T1000 (cell line): ENCODE results near the gene FNDC8.
"Not testable (repeated sequence)": the region's sequence is repeated elsewhere in the genome, so short reads cannot be mapped to it uniquely, and the experiment has no call there.

ENCODE experiments used
- DNase-seq: peaks from one replicate; lab custom pipeline; 2025; ENCODE audit warnings: mixed read lengths; lab: John Stamatoyannopoulos, UW

FNDC8 gene

DNA sequence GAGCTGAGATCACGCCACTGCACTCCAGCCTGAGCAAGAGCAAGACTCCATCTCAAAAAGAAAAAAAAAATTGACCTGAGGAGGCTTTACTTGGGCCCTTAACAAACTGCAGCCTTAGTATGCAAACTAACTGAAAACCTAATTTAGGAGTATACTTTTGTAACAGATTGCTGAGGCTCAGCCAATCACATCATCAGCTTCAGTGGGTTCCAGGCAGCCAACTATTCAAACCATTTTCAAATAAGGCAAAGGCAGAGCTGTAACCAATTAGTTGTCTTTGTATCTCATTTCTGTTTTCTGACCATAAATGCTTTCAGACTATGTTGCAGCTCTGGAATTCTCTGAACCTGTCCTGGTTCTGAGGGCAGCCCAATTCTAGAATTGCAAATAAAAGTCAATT is 25.7 kb upstream of the FNDC8 start:
- DNase-seq, result no peak

DNA sequence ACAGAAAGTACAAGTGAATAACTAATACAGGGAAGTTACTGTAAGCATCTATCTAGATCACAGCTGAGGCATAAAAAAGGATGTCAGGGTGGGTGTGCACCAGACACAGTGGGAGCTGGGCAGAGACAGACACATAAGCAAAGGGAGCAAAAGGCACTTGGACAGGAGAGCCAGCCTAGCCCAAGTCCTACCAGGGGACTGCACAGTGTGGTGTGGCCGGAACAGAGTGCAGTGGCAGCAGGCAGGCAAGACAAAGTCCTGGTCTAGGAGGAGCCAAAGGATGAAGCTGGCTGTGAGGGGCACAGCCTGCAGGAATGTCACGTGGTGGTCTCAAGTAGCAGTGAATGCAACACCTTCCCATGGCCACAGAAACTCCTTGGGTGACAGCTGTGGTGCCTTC is 23.6 kb upstream of the FNDC8 start:
- DNase-seq, result no peak

DNA sequence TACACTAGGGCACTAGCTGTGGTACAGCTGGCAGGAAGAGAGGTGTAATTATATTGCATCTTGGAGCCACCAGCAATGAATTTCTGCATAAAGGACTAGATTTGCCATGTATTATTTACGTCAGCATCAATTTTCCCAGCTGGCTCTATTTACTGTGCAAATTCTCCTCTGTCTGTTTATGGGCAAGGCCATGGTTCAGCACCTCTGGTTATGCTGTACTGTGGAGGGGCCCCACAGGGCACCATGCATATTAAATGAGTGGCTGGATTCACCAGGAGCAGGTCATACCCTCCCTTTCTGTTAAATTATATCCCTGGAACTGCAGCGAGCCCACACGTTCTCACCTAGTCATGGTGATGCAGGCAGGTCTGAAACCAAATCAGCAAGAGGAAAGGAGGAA is 21.5 kb upstream of the FNDC8 start:
- no peak for DNase-seq

DNA sequence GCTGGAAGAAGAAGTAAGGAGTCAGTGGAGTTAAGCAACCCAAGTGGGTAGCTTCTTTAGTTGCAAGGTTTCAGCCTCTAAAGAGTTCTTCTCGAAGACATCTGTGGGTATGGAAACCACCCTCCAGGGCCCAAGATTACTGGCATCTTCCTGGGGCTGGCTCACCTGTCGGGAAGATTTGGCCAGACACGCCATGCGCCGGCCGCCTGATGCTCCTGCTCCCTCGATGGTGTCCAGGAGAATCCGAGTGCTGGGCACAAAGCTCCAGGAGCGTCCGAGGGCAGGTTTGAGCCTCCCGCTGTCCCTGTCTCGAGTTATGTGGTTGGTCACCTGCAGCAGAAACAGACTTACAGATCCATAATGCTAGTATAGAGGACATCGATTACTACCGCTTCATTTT is 20.4 kb upstream of the FNDC8 start:
- no peak for DNase-seq

DNA sequence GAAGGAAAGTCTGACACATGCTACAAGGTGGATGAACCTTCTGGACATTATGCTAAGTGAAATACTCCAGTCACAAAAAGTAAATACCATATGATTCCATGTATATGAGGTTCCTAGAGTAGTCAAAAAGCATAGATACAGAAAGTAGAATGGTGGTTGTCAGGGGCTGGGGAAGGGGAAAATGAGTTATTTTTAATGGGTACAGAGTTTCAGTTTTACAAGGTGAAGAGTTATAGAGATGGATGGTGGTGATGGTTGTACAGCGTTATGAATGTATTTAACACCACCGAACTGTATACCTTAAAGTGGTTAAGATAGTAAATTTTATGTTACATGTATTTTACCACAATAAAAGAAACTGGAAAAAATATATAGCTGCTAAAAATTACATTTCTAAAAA is 19.7 kb upstream of the FNDC8 start:
- no peak for DNase-seq

DNA sequence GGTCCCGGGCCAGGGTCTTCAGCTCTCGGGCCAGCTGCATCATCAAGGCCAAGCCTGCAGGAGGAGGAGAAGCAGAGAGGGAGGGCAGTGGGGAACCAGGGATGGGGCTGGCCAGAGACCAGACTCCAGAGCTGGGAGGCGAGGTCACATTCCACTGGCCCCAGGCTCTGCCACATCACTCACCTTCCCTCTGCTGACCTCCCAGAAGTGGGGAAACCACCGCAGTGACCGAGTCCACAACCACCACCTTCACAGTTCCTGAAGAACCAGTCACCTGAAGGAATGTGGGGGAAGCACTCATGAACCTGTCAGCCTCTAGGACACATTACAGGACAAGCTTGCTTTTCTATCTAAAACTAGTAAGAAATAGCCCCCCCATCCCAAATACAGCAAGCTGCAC is 18.1 kb upstream of the FNDC8 start:
- no peak for DNase-seq

DNA sequence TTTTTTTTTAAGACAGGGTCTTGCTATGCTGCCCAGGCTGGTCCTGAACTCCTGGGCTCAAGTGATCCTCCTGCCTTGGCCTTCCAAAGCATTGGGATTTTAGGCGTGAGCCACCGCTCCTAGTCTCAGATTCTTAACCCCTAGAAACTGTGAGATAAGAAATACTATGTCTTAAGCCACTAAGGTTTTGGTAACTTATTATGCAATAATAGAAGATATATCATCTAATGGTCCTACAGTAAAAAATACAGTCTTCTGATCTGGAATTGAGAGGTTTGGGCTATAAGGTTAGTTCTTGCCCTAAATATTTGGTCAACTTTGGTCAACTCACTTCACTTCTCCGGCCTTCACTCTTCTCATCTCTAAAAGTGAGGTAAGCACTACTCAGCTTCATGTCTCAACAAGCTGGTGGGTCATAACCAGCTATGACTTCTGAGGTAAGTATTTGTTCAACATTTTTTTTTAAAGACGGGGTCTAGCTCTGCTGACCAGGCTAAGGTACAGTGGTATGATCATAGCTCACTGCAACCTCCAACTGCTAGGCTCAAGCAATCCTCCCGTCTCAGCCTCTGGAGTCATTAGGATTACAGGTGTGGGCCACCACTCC is 16.5 kb upstream of the FNDC8 start:
- no peak for DNase-seq

DNA sequence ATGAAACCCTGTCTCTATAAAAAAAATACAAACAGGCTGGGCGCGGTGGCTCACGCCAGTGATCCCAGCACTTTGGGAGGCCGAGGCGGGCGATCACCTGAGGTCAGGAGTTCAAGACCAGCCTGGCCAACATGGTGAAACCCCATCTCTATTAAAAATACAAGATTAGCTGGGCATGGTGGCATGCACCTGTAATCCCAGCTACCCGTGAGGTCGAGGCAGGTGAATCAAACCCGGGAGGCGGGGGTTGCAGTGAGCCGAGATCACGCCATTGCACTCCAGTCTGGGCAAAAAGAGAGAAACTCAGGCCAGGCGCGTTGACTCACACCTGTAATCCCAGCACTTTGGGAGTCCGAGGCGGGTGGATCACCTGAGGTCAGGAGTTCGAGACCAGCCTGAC is 10.6 kb upstream of the FNDC8 start:
- DNase-seq, result not testable (repeated sequence)

DNA sequence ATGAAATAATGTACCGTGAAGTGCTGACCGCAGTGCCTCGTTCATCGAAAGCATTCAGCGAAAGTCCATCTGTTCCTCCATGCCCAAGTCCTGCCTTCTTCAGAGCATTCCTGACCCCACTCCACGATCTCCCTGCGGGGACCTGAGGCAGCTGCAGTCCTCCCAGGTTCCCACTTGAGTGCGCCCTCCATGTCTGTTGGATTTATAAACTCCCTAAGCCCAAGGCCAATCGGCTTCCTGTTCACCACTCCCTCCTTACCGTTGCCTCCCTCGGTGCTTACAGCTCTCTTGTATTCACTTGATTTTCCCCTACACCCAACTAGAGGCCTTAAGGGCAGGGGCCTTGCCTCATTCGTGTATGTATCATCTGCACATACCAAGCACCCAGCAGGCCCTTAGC is 4.6 kb upstream of the FNDC8 start:
- DNase-seq, result no peak

DNA sequence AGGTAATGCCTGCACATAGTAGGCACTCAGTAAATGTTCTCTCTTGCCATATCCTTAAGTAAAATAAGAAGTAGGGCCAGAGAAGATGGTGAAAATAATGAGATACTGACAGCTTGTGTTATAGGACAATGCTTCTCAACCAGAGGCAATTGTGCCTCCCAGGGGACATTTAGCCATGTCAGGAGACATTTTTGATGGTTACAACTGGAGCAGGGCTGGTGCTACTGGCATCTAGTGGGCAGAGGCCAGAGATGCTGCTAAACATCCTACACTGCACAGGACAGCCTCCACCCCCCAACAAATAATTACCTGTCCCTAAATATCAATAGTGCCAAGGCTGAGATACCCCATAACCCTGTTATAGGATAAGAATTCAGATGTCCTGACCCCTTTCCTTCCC is 3.4 kb upstream of the FNDC8 start:
- DNase-seq, result no peak

DNA sequence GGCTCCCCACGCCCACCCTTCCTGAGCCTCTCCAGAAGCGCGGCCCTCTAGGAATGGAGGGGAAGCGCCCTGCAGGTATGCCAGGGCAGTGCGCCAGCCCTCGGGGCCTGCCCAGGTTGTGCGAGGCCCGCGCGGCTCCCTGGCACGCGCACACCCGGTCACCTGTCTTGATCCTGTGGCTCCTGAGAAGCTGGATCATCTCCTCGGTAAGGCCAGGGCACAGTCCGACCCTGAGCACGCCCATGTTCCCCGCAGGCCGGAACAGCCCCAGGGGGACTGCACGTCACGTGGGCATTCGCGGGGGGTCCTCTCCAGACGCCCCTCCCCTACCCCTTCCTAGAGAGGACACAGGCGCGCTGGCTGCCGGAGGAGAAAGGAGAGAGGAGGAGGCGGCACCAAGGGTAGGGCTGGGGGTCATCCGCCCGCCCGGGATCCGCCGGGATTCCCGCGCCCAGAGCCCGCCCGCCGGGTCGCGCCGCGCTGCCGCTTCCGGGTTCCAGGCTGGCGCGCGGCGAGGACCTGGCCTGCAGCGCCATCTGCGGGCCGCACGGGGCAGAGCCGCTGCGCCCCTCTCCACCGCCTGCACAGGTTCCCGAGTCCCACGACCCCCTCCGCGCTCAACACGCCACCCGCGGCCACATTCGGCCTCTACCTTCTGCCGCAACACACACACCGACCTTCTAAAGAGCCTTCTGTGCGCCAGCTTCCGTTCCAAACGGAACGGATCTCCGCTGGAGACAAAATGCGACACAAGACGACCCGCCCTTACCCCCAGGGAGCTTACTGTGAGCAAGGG is 1.8 kb upstream of the FNDC8 start, which contains the start of gene RAD51D:
Gene RAD51D (minus strand): TSS at position 491 of the 796 bp plus-strand sequence. CDS start 247 bp downstream, at position 244.
- DNase-seq, result peak; percentile 69

DNA sequence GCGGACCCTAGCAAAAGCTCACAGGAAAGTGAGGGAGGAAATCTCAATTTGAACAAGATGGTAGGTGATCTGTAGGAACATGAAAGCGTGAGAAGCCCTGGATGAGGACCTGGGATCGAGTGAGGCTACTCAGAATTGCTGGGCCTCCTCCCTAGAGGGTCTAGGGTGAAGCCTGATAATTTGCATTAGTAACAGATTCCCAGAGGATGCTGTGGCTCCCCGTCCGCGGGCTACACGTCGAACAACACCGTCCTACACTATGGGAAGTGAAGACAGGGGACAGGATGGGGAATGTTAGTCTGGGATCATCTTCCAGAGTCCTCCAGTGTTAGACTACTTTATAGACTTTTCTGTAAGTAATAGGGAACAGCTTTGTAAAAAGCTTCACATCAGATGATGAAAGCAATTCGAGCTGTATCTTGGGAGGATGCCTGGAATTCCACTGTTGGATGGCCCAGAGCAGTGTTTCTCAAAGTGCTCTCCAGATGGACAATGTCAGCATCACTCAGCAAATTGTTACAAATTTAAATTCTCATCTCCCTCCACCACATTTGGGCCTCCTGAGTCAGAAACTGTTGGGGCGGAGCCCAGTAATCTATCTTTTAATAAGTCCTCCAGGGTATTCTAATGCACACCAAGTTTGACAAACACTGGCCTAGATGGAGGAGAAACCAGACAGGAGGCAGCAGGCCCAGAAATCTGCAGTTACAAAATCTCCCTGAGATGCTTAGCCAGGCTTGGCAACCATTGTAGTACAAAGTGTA is 6.5 kb downstream of the FNDC8 start:
- no peak for DNase-seq

DNA sequence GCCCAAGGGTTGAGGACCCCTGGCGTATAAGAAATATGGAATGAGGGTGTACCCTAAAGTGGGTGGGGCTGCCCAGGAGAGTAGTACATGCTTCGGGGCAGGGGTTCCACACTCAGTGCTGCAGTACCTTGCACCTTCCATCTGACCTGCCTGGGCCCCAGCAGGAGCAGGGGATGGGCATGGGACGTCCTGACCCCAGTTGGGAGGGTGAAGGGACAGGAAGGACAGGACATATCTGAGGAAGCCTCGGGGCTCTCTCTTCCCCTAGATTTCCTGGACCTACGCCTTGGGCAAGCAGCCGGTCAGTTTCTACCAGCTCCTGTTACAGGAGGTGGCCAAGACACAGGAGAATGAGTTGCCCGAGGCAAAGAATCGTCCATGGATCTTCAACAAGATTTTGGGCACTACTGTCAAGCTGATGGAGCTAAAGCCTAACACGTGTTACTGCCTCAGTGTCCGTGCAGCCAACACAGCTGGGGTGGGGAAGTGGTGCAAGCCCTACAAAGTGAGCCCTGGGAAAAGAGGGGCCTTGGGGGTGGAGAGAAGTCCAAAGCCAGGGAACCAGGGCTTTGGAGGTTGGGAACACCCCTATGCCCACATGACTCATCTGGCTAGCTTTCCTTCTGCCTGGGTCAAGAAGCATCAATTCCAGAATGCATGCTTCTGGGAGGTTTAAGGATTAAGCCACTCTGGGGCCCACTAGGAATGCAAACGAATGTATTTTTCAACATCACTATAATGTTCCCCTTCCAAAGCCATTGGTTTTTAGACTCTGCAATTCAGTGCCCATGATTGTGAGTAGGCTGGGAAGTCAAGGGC is 7.9 kb downstream of the FNDC8 start:
- DNase-seq, result no peak

DNA sequence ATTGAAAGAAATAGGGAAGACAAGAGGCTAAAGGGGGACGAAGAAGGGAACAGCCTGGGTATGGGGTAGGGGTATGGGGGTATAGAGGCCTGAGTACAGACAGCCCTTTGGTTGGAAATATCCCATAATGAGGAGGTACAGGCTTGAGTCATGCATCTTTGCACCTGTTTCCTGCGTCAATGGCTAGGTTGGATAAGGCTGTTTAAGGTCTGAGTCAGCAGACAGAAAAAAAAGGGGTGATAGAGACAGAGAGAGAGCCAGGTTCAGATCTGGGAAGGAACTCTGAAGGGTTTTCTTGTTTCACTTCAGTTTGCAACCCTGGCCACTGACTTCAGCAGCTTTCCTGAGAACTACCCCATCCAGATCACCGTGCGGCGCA is 8.5 kb downstream of the FNDC8 start:
- no peak for DNase-seq

DNA sequence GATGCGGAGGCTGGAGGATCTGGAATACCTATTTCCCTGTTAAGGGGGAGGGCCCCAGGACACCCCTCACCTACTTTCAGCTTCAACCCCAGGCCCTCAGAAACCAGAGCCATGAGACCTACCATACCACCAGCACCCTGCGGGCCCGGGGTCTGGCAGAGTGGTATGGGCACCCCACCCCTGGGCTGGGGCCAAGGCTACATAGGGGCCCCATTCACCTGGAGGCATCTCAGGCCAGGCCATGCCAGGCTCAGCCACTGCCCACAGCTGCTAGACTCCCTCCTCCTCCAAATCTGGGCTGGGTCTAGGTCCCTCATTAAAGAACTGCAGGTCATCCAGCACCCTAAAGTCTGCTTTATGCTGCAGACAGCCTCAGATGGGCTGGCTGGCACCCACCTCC is 9.0 kb downstream of the FNDC8 start:
- no peak for DNase-seq

DNA sequence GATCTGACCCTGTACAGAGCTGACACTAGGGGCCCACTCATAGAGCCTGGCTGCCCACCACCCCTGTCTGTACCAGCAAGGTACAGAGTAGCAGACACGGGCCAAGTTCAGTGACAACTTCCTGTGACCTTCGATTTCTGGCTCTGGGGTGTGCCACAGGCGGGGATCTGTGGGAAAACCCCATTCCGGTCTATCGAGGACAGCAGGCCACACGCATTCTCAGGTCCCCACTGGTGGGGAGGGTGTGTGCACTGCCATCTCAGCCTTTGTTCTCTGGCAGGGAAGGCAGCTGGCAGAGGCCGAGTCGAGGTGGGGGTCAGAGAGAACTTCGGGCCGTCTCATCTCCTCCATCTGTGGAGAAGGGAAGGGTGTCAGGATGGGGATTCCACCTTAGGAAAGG is 10.7 kb downstream of the FNDC8 start:
- no peak for DNase-seq

DNA sequence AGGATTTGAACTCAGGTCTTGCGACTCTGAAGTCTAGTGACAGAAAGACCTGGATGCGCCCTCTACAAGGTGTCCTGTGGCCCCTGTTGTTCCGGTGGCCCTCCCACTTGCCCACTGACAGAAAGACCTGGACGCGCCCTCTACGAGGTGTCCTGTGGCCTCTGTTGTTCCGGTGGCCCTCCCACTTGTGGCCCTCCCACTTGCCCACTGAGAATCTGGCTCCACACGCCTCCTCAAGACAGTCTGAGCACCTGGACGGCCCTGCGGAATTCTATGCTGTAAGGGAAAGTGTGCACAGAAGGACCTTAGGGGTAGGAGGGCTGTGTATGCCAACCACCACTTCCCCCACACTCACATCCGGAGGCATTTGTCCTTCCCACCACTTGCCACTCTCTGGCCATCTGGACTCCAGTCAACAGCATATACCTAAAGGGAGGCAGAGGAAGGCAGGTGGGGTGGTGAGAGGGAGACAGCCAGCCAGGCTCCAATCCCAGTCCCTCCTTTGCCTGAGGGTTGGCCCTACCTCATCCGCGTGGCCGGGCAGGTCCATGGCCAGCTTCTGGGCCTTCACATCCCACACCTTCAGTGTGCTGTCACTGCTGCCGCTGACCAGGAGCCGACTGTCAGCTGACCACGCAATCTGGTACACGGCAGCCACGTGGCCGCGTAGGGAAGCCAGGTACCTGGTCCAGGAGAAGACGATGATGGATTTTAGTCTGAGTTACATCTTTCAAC is 11.6 kb downstream of the FNDC8 start:
- DNase-seq, result no peak

DNA sequence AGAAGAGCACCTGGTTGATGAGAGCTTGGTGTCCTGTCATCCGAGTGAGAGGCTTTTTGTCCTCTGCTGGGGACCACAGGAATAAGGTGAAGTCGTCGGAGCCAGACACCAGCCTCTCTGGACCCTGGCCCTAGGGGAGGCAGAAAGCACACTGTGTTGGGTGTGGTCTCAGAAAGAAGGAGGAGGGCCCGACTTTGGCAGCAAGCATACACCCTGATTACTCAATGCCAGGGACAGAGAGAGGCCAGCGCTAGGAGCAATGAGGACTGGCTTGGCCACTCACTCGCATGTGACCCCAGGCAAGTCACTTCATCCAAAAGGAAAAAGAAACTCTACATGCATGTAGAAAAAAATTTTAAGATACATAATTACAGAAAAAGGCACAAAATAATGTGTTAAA is 13.9 kb downstream of the FNDC8 start:
- no peak for DNase-seq

DNA sequence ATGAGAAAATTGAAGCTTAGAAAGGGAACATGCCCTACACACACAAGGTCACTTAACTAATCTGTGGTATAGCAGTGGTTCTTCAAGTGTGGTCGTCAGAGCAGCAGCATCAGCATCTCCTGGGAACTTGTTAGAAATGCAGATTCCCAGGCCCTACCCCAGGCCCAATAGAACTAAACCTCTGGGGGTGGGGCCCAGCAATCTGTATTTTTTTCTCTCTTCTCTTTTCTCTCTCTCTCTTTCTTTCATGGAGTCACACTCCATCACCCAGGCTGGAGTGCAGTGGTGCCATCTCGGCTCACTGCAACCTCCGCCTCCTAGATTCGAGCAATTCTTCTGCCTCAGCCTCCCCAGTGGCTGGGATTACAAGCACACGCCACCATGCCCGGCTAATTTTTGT is 16.8 kb downstream of the FNDC8 start:
- no peak for DNase-seq

DNA sequence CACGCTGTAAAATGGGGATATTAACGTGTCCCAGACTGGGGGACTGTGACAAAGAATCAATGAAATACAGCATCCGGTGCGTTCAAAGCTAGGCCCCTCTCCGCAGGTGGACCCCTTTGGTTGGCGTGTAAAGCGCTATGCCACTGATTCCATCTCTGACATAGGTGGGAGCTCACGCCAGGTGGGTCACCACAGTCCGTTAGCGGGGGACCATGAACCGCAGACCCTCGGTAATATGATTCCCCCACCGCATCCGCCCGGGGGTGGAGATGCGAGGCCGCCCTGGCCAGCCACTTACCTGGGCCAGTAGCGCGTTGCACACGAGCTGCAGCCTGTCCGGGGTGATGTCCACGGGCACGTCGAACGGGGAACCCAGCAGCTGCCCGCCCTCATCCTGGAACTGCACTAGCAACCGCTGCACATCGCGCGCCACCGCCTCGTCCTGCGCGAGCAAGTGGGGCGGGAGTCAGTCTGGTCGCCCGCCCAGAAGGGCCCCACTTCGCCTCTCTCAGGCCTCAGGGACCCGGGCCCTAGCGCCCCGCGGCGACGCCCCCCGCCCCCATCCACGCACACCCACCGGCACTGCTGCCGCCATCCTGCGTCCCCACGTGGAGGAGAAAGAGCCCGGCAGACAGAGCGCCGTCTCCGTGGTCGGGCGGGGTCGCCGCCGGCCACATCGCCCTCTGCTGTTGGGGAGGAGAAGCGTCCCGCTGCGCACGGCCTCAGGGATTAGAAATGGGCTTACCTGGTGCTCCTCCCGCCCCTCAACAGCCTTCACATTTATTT is 20.5 kb downstream of the FNDC8 start, which contains the start of gene NLE1:
Gene NLE1 (minus strand): TSS at position 623 of the 786 bp plus-strand sequence. CDS start 28 bp downstream, at position 595.
- DNase-seq, result peak; percentile 81

DNA sequence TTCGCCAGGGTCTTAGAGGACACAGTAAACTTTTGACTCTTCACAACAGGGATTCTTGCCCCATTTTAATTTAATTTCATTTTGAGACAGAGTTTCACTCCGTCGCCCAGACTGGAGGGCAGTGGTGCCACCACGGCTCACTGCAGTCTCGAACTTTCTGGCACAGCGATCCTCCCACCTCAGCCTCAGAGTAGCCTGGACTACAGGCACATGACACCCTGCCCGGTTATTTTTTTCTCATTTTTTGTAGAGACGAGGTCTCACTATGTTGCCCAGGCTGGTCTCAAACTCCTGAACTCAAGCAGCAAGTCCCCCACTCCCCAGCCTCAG is 21.0 kb downstream of the FNDC8 start:
- no peak for DNase-seq
